ENCODE results near the gene MAP2. TPM values are rescaled to one million over a fixed set of nuclear protein-coding genes. Genes with fewer than 3 reads are reported as not detected.

The MAP2 gene
- total RNA-seq, 1 experiment from 2014 or later, result 7.6 TPM

GRCh38 chr2:209653134-209653533, 229.3 kb downstream of the MAP2 start (continued):
- TF ChIP-seq, protein P1, sequence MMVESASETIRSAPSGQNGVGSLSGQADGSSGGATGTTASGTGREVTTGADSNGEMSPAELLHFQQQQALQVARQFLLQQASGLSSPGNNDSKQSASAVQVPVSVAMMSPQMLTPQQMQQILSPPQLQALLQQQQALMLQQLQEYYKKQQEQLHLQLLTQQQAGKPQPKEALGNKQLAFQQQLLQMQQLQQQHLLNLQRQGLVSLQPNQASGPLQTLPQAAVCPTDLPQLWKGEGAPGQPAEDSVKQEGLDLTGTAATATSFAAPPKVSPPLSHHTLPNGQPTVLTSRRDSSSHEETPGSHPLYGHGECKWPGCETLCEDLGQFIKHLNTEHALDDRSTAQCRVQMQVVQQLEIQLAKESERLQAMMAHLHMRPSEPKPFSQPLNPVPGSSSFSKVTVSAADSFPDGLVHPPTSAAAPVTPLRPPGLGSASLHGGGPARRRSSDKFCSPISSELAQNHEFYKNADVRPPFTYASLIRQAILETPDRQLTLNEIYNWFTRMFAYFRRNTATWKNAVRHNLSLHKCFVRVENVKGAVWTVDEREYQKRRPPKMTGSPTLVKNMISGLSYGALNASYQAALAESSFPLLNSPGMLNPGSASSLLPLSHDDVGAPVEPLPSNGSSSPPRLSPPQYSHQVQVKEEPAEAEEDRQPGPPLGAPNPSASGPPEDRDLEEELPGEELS (CRISPR knock-in tag; IDR thresholded peaks at IDR 0.05), result no peak
- TF ChIP-seq SMAD3 (CRISPR knock-in tag; IDR thresholded peaks at IDR 0.05; ENCODE audit: borderline replicate concordance), result no peak
- TF ChIP-seq IRF1 (CRISPR knock-in tag; IDR thresholded peaks at IDR 0.05), result no peak

- Mint-ChIP-seq H3K36me3 (peaks cover 4% of the 10 kb centered on the region; the same call in 1 of the 2 replicates), H3K9me3 (peaks cover 5% of the 10 kb centered on the region), H3K27ac (peak overlapping the region; percentile 60; the same call in 1 of the 2 replicates), H3K27me3 (ENCODE audit: low read depth) (no peaks in the 10 kb centered on the region), H3K4me1 (peaks cover 32% of the 10 kb centered on the region), H3K4me3 (peak overlapping the region; percentile 16)
- ChIA-PET POLR2A (no interaction called here), CTCF (interaction anchor here (1.2 kb wide), 1 partner anchor 82 kb away, joined by 5 read pairs; no protein-coding TSS in a partner anchor)
- DNase-seq (ENCODE audit: low spot score) (peak; percentile 23), ATAC-seq (peak; percentile 92)
- no peak for TF ChIP-seq SOX15 (CRISPR knock-in tag; IDR thresholded peaks at IDR 0.05)
- TF ChIP-seq, protein P2, sequence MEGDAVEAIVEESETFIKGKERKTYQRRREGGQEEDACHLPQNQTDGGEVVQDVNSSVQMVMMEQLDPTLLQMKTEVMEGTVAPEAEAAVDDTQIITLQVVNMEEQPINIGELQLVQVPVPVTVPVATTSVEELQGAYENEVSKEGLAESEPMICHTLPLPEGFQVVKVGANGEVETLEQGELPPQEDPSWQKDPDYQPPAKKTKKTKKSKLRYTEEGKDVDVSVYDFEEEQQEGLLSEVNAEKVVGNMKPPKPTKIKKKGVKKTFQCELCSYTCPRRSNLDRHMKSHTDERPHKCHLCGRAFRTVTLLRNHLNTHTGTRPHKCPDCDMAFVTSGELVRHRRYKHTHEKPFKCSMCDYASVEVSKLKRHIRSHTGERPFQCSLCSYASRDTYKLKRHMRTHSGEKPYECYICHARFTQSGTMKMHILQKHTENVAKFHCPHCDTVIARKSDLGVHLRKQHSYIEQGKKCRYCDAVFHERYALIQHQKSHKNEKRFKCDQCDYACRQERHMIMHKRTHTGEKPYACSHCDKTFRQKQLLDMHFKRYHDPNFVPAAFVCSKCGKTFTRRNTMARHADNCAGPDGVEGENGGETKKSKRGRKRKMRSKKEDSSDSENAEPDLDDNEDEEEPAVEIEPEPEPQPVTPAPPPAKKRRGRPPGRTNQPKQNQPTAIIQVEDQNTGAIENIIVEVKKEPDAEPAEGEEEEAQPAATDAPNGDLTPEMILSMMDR (IDR thresholded peaks at IDR 0.05), result no peak
- no peak for TF ChIP-seq SMAD4 (CRISPR knock-in tag; IDR thresholded peaks at IDR 0.05)
- no peak for TF ChIP-seq ZNF423 (CRISPR knock-in tag; IDR thresholded peaks at IDR 0.05)
- no peak for TF ChIP-seq ZNF138 (CRISPR knock-in tag; conservative IDR thresholded peaks at IDR 0.05)
- TF ChIP-seq E2F5 (CRISPR knock-in tag; IDR thresholded peaks at IDR 0.05), result no peak
Observed at GRCh38 chr2:209661286-209661894, 237.5 kb downstream of the MAP2 start.

DNA sequence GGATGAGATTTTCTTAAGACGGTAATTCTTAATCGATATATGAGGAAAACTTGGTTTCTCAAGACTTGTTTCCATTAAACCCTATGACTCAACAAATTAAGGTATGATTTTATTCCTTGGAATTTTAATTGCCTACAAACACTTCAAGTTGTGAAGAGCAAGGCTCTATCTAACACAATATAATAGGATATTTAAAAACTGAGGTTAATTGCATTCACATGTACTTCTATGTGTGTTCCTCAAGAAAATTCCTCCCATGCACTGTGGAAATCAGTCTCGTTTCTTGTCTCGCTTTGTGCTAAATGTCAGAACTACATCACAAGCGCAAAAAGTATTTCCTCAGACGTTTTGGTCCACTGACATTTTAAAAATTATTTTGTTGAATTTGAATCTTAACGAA, 238.2 kb downstream of the MAP2 start:
- H3K4me3 Mint-ChIP-seq, result no peak overlapping the region
- TF ChIP-seq TEAD1 (CRISPR knock-in tag; IDR thresholded peaks at IDR 0.05), result no peak
- TF ChIP-seq GRHL2 (CRISPR knock-in tag; IDR thresholded peaks at IDR 0.05; ENCODE audit: insufficient replicate concordance, severe bottlenecking), result no peak
- no peak for TF ChIP-seq ZBTB21 (CRISPR knock-in tag; IDR thresholded peaks at IDR 0.05; ENCODE audit: borderline replicate concordance)
- TF ChIP-seq ATF3 (CRISPR knock-in tag; conservative IDR thresholded peaks at IDR 0.05), result no peak
- TF ChIP-seq MXD4 (CRISPR knock-in tag; IDR thresholded peaks at IDR 0.05; ENCODE audit: borderline replicate concordance), result no peak
- TF ChIP-seq, protein P3, sequence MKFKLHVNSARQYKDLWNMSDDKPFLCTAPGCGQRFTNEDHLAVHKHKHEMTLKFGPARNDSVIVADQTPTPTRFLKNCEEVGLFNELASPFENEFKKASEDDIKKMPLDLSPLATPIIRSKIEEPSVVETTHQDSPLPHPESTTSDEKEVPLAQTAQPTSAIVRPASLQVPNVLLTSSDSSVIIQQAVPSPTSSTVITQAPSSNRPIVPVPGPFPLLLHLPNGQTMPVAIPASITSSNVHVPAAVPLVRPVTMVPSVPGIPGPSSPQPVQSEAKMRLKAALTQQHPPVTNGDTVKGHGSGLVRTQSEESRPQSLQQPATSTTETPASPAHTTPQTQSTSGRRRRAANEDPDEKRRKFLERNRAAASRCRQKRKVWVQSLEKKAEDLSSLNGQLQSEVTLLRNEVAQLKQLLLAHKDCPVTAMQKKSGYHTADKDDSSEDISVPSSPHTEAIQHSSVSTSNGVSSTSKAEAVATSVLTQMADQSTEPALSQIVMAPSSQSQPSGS (CRISPR knock-in tag; IDR thresholded peaks at IDR 0.05; ENCODE audit: borderline replicate concordance, low read depth), result no peak
- no peak for TF ChIP-seq SMAD3 (CRISPR knock-in tag; IDR thresholded peaks at IDR 0.05; ENCODE audit: borderline replicate concordance)
- no peak for TF ChIP-seq PRRX2 (CRISPR knock-in tag; IDR thresholded peaks at IDR 0.05)
- TF ChIP-seq STAT6 (CRISPR knock-in tag; conservative IDR thresholded peaks at IDR 0.05; ENCODE audit: low read depth), result no peak
- TF ChIP-seq TP53 (CRISPR knock-in tag; IDR thresholded peaks at IDR 0.05), result no peak
- no peak overlapping the region for H3K27ac Mint-ChIP-seq
- peaks cover 3% of the 10 kb centered on the region for H3K9me3 Mint-ChIP-seq
- H3K4me1 Mint-ChIP-seq, result peaks cover 37% of the 10 kb centered on the region
- CTCF ChIA-PET, result no interaction called here
- no peaks in the 10 kb centered on the region for H3K27me3 Mint-ChIP-seq (ENCODE audit: low read depth)
- ATAC-seq (no peak), DNase-seq (ENCODE audit: low spot score) (no peak)
- POLR2A ChIA-PET, result no interaction called here
- peaks cover 2% of the 10 kb centered on the region; the same call in 1 of the 2 replicates for H3K36me3 Mint-ChIP-seq
